GM19397 (cell line): ENCODE data around the gene ZNF560.
A peak's percentile ranks its signal among the peaks of the same experiment; 100 is the strongest.
"Not testable (repeated sequence)": the region's sequence is repeated elsewhere in the genome, so short reads cannot be mapped to it uniquely, and the experiment has no call there.

Source experiments
- ATAC-seq: cut with Tn5 transposase; IDR thresholded peaks from one replicate; pipeline ENCODE4 v1.9.1; 2021; ENCODE audit warnings: mild to moderate bottlenecking, moderate library complexity; ENCODE audit not compliant: unreplicated experiment

ZNF560 gene

GRCh38 chr19:9498183-9498902 lies at the start of gene ZNF560:
ZNF560 (minus strand) TSS chr19:9498616; CDS start chr19:9475313, 23,303 bp downstream.
- no peak for ATAC-seq

- no peak for ATAC-seq
Measured at GRCh38 chr19:9547870-9548269, 49.5 kb upstream of the ZNF560 start.

- not testable (repeated sequence) for ATAC-seq
Measured at GRCh38 chr19:9541281-9541680, 42.9 kb upstream of the ZNF560 start.

- not testable (repeated sequence) for ATAC-seq
Measured at GRCh38 chr19:9539921-9540320, 41.5 kb upstream of the ZNF560 start.

- ATAC-seq = not testable (repeated sequence)
Measured at GRCh38 chr19:9539201-9539600, 40.8 kb upstream of the ZNF560 start.

- ATAC-seq = peak; percentile 90
Measured at GRCh38 chr19:9538183-9539058, 40.0 kb upstream of the ZNF560 start, which contains the start of gene ZNF426. ZNF426 (minus strand) TSS chr19:9538645; CDS start chr19:9536232, 2,413 bp downstream.

GRCh38 chr19:9535934-9536333 lies 37.5 kb upstream of the ZNF560 start:
- no peak for ATAC-seq

GRCh38 chr19:9531933-9532332 lies 33.5 kb upstream of the ZNF560 start:
- ATAC-seq = no peak

GRCh38 chr19:9528757-9529336 lies 30.4 kb upstream of the ZNF560 start:
- no peak for ATAC-seq

GRCh38 chr19:9523885-9524474 lies 25.6 kb upstream of the ZNF560 start:
- ATAC-seq = no peak

- ATAC-seq = no peak
Measured at GRCh38 chr19:9507285-9507684, 8.9 kb upstream of the ZNF560 start.

GRCh38 chr19:9500796-9501195 lies 2.4 kb upstream of the ZNF560 start:
- no peak for ATAC-seq

GRCh38 chr19:9494096-9494495 lies 4.3 kb downstream of the ZNF560 start:
- ATAC-seq = no peak

- no peak for ATAC-seq
Measured at GRCh38 chr19:9487016-9487415, 11.4 kb downstream of the ZNF560 start.

GRCh38 chr19:9485140-9485539 lies 13.3 kb downstream of the ZNF560 start:
- ATAC-seq = no peak

GRCh38 chr19:9474975-9475374 lies 23.4 kb downstream of the ZNF560 start:
- ATAC-seq = no peak

GRCh38 chr19:9467161-9467560 lies 31.3 kb downstream of the ZNF560 start:
- no peak for ATAC-seq

- ATAC-seq = no peak
Measured at GRCh38 chr19:9461938-9462337, 36.5 kb downstream of the ZNF560 start.

- ATAC-seq = no peak
Measured at GRCh38 chr19:9456018-9456689, 42.3 kb downstream of the ZNF560 start.

GRCh38 chr19:9453953-9454352 lies 44.5 kb downstream of the ZNF560 start:
- no peak for ATAC-seq

GRCh38 chr19:9445037-9445436 lies 53.4 kb downstream of the ZNF560 start:
- ATAC-seq = no peak
